SK-N-SH (cell line): ENCODE results near the gene PIGW. TPM values are rescaled to one million over a fixed set of nuclear protein-coding genes. Genes with fewer than 3 reads are reported as not detected.

Experiments used
- CTCF ChIA-PET: fragments of 300-600, 350-600 bp; formaldehyde crosslinking; extraction: SDS; loops from one replicate; lab custom pipeline; 2021; lab: Yijun Ruan, JAX
- POLR2A ChIA-PET: fragments of 350-600 bp; sonication (Branson Sonifier 250); formaldehyde crosslinking; extraction: SDS; loops from one replicate; lab custom pipeline; 2020; ENCODE audit warnings: antibody characterized with exemption, inconsistent platforms; lab: Yijun Ruan, JAX
- DNase-seq: peaks from one replicate; pipeline ENCODE4 v3.0.0; 2012
- H2AFZ ChIP-seq: fragments of 200-600 bp; sonication (generic); 2 replicates; pipeline ENCODE4 v1.8.1; 2016; ENCODE audit warnings: antibody characterized with exemption, mild to moderate bottlenecking, low read depth
- H3F3A ChIP-seq: fragments of 200-600 bp; sonication (generic); replicated peaks from 2 replicates; pipeline ENCODE3; 2016; ENCODE audit warnings: antibody characterized with exemption, mild to moderate bottlenecking; ENCODE audit not compliant: insufficient read depth
- H3K27ac ChIP-seq, 2 experiments: fragments of 200-500 bp in 1 of 2; fragments of 200-600 bp in 1 of 2; sonication (Bioruptor generic) in 1 of 2; sonication (generic), shearing (Covaris generic) in 1 of 2; 2 replicates each; pipeline versions ENCODE4 v1.5.1 to v1.6.1; 2014 to 2016; ENCODE audit warnings: low read depth in 2 of 2, inconsistent platforms in 1 of 2, low read length in 1 of 2, mild to moderate bottlenecking in 1 of 2, mixed read lengths in 1 of 2
- H3K27me3 ChIP-seq: fragments of 200-600 bp; sonication (generic), shearing (Covaris generic); 2 replicates; pipeline ENCODE4 v1.6.1; 2016; ENCODE audit warnings: mixed run types; ENCODE audit not compliant: insufficient read depth
- H3K36me3 ChIP-seq, 2 experiments: fragments of 200-500 bp in 1 of 2; fragments of 200-600 bp in 1 of 2; sonication (Bioruptor generic) in 1 of 2; sonication (generic) in 1 of 2; replicated peaks in 1 of 2; 2 replicates each; pipeline versions ENCODE3 to v1.5.1; 2014 to 2016; ENCODE audit warnings: low read length in 1 of 2, mild to moderate bottlenecking in 1 of 2; ENCODE audit not compliant: insufficient read depth in 2 of 2, control insufficient read depth in 1 of 2
- H3K4me1 ChIP-seq, 2 experiments: fragments of 200-500 bp in 1 of 2; fragments of 200-600 bp in 1 of 2; sonication (Bioruptor generic) in 1 of 2; sonication (generic), shearing (Covaris generic) in 1 of 2; 2 replicates each; pipeline versions ENCODE4 v1.5.1 to v1.6.1; 2014 to 2016; ENCODE audit warnings: low read depth in 1 of 2, low read length in 1 of 2, mixed run types in 1 of 2; ENCODE audit not compliant: insufficient read depth in 2 of 2, control insufficient read depth in 1 of 2
- H3K4me2 ChIP-seq: fragments of 200-600 bp; sonication (generic), shearing (Covaris generic); 2 replicates; pipeline ENCODE4 v1.6.1; 2017; ENCODE audit warnings: mixed run types
- H3K4me3 ChIP-seq, 2 experiments: fragments of 200-500 bp in 1 of 2; fragments of 200-600 bp in 1 of 2; sonication (Bioruptor generic) in 1 of 2; sonication (generic), shearing (Covaris generic) in 1 of 2; 2 replicates each; pipeline versions ENCODE4 v1.5.1 to v1.8.1; 2014 to 2016; ENCODE audit warnings: low read depth in 2 of 2, inconsistent platforms in 1 of 2, low read length in 1 of 2, mild to moderate bottlenecking in 1 of 2, mixed read lengths in 1 of 2, moderate library complexity in 1 of 2
- H3K79me2 ChIP-seq: fragments of 200-600 bp; sonication (generic); 2 replicates; pipeline ENCODE4 v1.8.1; 2017; ENCODE audit warnings: mild to moderate bottlenecking; ENCODE audit not compliant: insufficient read depth
- H3K9ac ChIP-seq: fragments of 200-600 bp; sonication (generic); 2 replicates; pipeline ENCODE4 v1.6.1; 2017; ENCODE audit warnings: mixed run types
- H3K9me2 ChIP-seq: fragments of 200-600 bp; sonication (generic); 2 replicates; pipeline ENCODE4 v1.6.1; 2017; ENCODE audit warnings: mixed run types
- H3K9me3 ChIP-seq: fragments of 200-600 bp; sonication (generic); 2 replicates; pipeline ENCODE4 v1.6.1; 2017; ENCODE audit warnings: mixed run types, mild to moderate bottlenecking, moderate library complexity
- H4K20me1 ChIP-seq: fragments of 200-600 bp; sonication (generic); 2 replicates; pipeline ENCODE4 v1.6.1; 2017; ENCODE audit warnings: mild to moderate bottlenecking, mixed run types; ENCODE audit not compliant: insufficient read depth
- CTCF ChIP-seq: fragments of 200-600 bp; sonication (generic); IDR thresholded peaks from 2 replicates; pipeline ENCODE4 v1.6.1; 2017; ENCODE audit warnings: antibody characterized with exemption, mild to moderate bottlenecking, moderate library complexity
- EP300 ChIP-seq, 2 experiments: IDR thresholded peaks; 2 replicates each; pipeline versions ENCODE4 v1.4.0 to v1.6.1; 2012; ENCODE audit warnings: borderline replicate concordance in 1 of 2, low read depth in 1 of 2, low read length in 1 of 2
- EZH2phosphoT487 ChIP-seq: fragments of 200-600 bp; sonication (generic); IDR thresholded peaks from 2 replicates; pipeline ENCODE4 v1.6.1; 2017; ENCODE audit warnings: low read depth, mixed run types, mild to moderate bottlenecking, antibody characterized with exemption, moderate library complexity, borderline replicate concordance
- FOSL2 ChIP-seq: IDR thresholded peaks from 2 replicates; pipeline ENCODE4 v1.4.0; 2012; ENCODE audit warnings: low read depth, mild to moderate bottlenecking, moderate library complexity, borderline replicate concordance
- JUND ChIP-seq: IDR thresholded peaks from 2 replicates; pipeline ENCODE4 v1.4.0; 2012
- MAX ChIP-seq: IDR thresholded peaks from 2 replicates; pipeline ENCODE4 v1.4.0; 2012; ENCODE audit warnings: low read depth
- MEF2A ChIP-seq: IDR thresholded peaks from 2 replicates; pipeline ENCODE4 v1.4.0; 2012; ENCODE audit warnings: low read depth, borderline replicate concordance
- MXI1 ChIP-seq: IDR thresholded peaks from 2 replicates; pipeline ENCODE4 v1.6.1; 2012; ENCODE audit warnings: mild to moderate bottlenecking, low read depth, low read length, improper control_type of control experiment
- NFIC ChIP-seq: IDR thresholded peaks from 2 replicates; pipeline ENCODE4 v1.4.0; 2012; ENCODE audit warnings: borderline replicate concordance
- NRF1 ChIP-seq: IDR thresholded peaks from 2 replicates; pipeline ENCODE4 v1.6.1; 2012; ENCODE audit warnings: low read depth, mild to moderate bottlenecking, low read length
- PBX3 ChIP-seq: IDR thresholded peaks from 2 replicates; pipeline ENCODE4; 2012
- POLR2AphosphoS5 ChIP-seq: IDR thresholded peaks from 2 replicates; pipeline ENCODE4 v1.6.1; 2012; ENCODE audit warnings: low read depth, low read length
- RXRA ChIP-seq: IDR thresholded peaks from 2 replicates; pipeline ENCODE4 v1.4.0; 2012; ENCODE audit warnings: low read depth, mild to moderate bottlenecking, borderline replicate concordance
- SIN3A ChIP-seq: IDR thresholded peaks from 2 replicates; pipeline ENCODE4 v1.6.1; 2012; ENCODE audit warnings: low read depth, mild to moderate bottlenecking, low read length, moderate library complexity, borderline replicate concordance
- SMC3 ChIP-seq: IDR thresholded peaks from 2 replicates; pipeline ENCODE4 v1.6.1; 2012; ENCODE audit warnings: low read depth, low read length, improper control_type of control experiment
- TEAD4 ChIP-seq: IDR thresholded peaks from 2 replicates; pipeline ENCODE4 v1.4.0; 2012; ENCODE audit warnings: mild to moderate bottlenecking, borderline replicate concordance; ENCODE audit not compliant: insufficient read depth
- YY1 ChIP-seq: IDR thresholded peaks from 2 replicates; pipeline ENCODE4 v1.4.0; 2012; ENCODE audit warnings: low read depth, mild to moderate bottlenecking
- WGBS: methylation state at CpG from one replicate; pipeline ENCODE4 v1.1.6; 2017; ENCODE audit warnings: low lambda C conversion rate; 5-methylcytosine and 5-hydroxymethylcytosine counted together
- polyA plus RNA-seq, 3 experiments: library from polyadenylated mRNA; depleted of rRNA; stranded (reverse); fragments of >200 nt; gene quantifications; 2 replicates each; pipeline ENCODE4 v1.2.3, GENCODE V29; 2012

PIGW gene
- polyA plus RNA-seq, 1 of the 3 experiments (the other 2 are of a cell fraction), result 10.1 TPM

GRCh38 chr17:36525113-36525512 is 9.7 kb upstream of the PIGW start (continued):
- TF ChIP-seq YY1, result no peak
- TF ChIP-seq, all 33 proteins: peak for 0

- H2AFZ ChIP-seq, result no peak overlapping the region
- over 99% methylated on average over 6 of the region's 6 CpGs for WGBS
- H3K27ac ChIP-seq, result no peak overlapping the region
- peaks cover 10% of the 10 kb centered on the region for H3K79me2 ChIP-seq
- H3K36me3 ChIP-seq, result peaks cover 47 to 68% of the 10 kb centered on the region in 2 experiments
- H3K4me1 ChIP-seq, result no peaks in the 10 kb centered on the region
- POLR2A ChIA-PET, result no interaction called here
- no peak overlapping the region for H3K4me2 ChIP-seq
- no peaks in the 10 kb centered on the region for H3K9me3 ChIP-seq
- CTCF ChIA-PET, result interaction anchor here (1.0 kb wide), 1 partner anchor 8 kb away, joined by 4 read pairs; the partner anchor contains the start of genes MYO19 and PIGW
- no peak for TF ChIP-seq NFIC
- no peak for TF ChIP-seq EP300 (IDR thresholded peaks at IDR 0.05; ENCODE audit: borderline replicate concordance in 1 of 2, low read depth in 1 of 2, low read length in 1 of 2)
- TF ChIP-seq SMC3, result no peak
- no peak for TF ChIP-seq JUND
- no peak for TF ChIP-seq RXRA
- no peak for TF ChIP-seq FOSL2
- no peak for TF ChIP-seq TEAD4
- no peak for TF ChIP-seq POLR2AphosphoS5
- TF ChIP-seq NRF1, result no peak
- TF ChIP-seq MAX, result no peak
- no peak for TF ChIP-seq EZH2phosphoT487
- no peak for TF ChIP-seq SIN3A
- TF ChIP-seq CTCF, result no peak
- no peak for TF ChIP-seq MXI1
- TF ChIP-seq PBX3, result no peak
- no peak for TF ChIP-seq MEF2A
- no peak for TF ChIP-seq YY1
- H3K27me3 ChIP-seq, result no peaks in the 10 kb centered on the region
- no peak overlapping the region for H3K9ac ChIP-seq
- H3K9me2 ChIP-seq, result no peaks in the 10 kb centered on the region
- H4K20me1 ChIP-seq, result no peaks in the 10 kb centered on the region
- DNase-seq, result no peak
- H3F3A ChIP-seq, result peaks cover 18% of the 10 kb centered on the region
- no peak overlapping the region for H3K4me3 ChIP-seq
These were observed 8.9 kb upstream of the PIGW start for GRCh38 chr17:36525888-36526287.
